Sigmoid colon (tissue), 7 donors: ENCODE data around the gene TRIO. TPM values are rescaled to one million over a fixed set of nuclear protein-coding genes. Genes with fewer than 3 reads are reported as not detected.

ENCODE experiments used
- DNase-seq: peaks from one replicate; pipeline ENCODE4 v3.0.0-alpha.2; 2019
- H3K27ac ChIP-seq, 4 donors: fragments of 200-600 bp; sonication (generic); one replicate each; pipeline ENCODE4 v1.5.1; 2016 to 2019; ENCODE audit warnings: mild to moderate bottlenecking in 1 of 4
- H3K27me3 ChIP-seq, 3 donors: fragments of 200-600 bp; sonication (generic); one replicate each; pipeline ENCODE4 v1.5.1; 2019; ENCODE audit warnings: mild to moderate bottlenecking in 1 of 3
- H3K36me3 ChIP-seq, 4 donors: fragments of 200-600 bp; sonication (generic); one replicate each; pipeline ENCODE4 v1.5.1; 2016 to 2019
- H3K4me1 ChIP-seq, 4 donors: fragments of 200-600 bp; sonication (generic); one replicate each; pipeline ENCODE4 v1.5.1; 2017 to 2019
- H3K4me3 ChIP-seq, 4 donors: fragments of 200-600 bp; sonication (generic); one replicate each; pipeline ENCODE4 v1.5.1; 2017 to 2019; ENCODE audit warnings: mild to moderate bottlenecking in 2 of 4, moderate library complexity in 1 of 4
- H3K9me3 ChIP-seq, 4 donors: fragments of 200-600 bp in 3 of 4; sonication (generic) in 3 of 4; one replicate each; pipeline versions ENCODE4 v1.5.1 to v1.6.1; 2013 to 2019
- CTCF ChIP-seq, 4 experiments: fragments of 450-650 bp in 3 of 4; fragments of 200-600 bp in 1 of 4; IDR thresholded peaks; one replicate each; pipeline ENCODE4 v1.5.1; 2016 to 2019; ENCODE audit warnings: antibody characterized with exemption in 4 of 4, mild to moderate bottlenecking in 3 of 4, moderate library complexity in 2 of 4
- EP300 ChIP-seq, 4 donors: sonication (generic); formaldehyde crosslinking; IDR thresholded peaks; one replicate each; pipeline ENCODE4 v1.6.1; 2017; ENCODE audit warnings: antibody characterized with exemption in 4 of 4
- POLR2A ChIP-seq, 2 donors: fragments of 450-650 bp; IDR thresholded peaks; one replicate each; pipeline ENCODE4 v1.6.1; 2016; ENCODE audit warnings: antibody characterized with exemption in 2 of 2, mild to moderate bottlenecking in 2 of 2, moderate library complexity in 2 of 2
- POLR2AphosphoS5 ChIP-seq, 4 donors: sonication (generic); formaldehyde crosslinking; IDR thresholded peaks; one replicate each; pipeline ENCODE4 v1.6.1; 2017; ENCODE audit warnings: antibody characterized with exemption in 4 of 4
- WGBS, 2 donors: extraction: QIAGEN DNeasy Blood & Tissue Kit; methylation state at CpG; one replicate each; pipeline ENCODE4 v1.1.7; 2013; 5-methylcytosine and 5-hydroxymethylcytosine counted together
- intact Hi-C: fragments of 100-400 bp; cut with DNase I; formaldehyde crosslinking; loops from one replicate; pipeline ENCODE4 v1.15.1; 2023
- polyA plus RNA-seq, 3 donors: library from polyadenylated mRNA; stranded (reverse); fragments of 200-250 nt; gene quantifications; one replicate each; pipeline ENCODE4 v1.2.3, GENCODE V29; 2013
- total RNA-seq, 4 donors: library from RNA; depleted of rRNA; stranded (reverse); fragments of >200 nt; gene quantifications; one replicate each; pipeline ENCODE4 v1.1.0, GENCODE V29; 2016
- donor health status: healthy with polysubstance abuse.
- donor health status: Bipolar disorder and iron deficiency.
- donor health status: healthy.

Gene TRIO
- total and polyA plus RNA-seq, 7 donors = 34.8 to 300 (median 119) TPM

DNA sequence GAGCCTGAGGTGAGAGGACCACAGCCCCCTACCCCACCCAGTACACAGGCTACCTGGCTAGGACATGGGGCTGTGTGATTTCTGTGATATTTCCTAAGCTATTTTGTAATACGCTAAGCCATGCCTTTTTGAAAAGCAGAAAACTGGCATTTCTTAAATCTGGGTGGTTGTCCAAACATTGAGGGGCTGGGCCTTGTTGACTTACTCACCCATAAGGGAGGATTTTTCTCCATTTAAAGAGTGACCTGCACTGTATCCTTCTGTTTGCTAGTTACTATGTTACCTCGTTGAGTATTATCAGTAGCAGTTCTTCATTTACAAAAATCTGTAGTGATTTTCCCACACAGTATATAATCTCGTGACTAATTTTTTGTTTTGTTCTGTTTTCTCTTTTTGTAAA lies 321.0 kb downstream of the TRIO start:
- Histone ChIP-seq H3K4me1 (peaks cover 0 to 8% (median 0%) of the 10 kb centered on the region in 4 donors), H3K36me3 (peaks cover 15 to 85% (median 45%) of the 10 kb centered on the region in 4 donors), H3K4me3 (no peak overlapping the region), H3K9me3 (no peaks in the 10 kb centered on the region), H3K27ac (peak overlapping the region in 1 of 4 donors; percentile 6), H3K27me3 (no peaks in the 10 kb centered on the region)
- TF ChIP-seq CTCF (IDR thresholded peaks at IDR 0.05) (no peak), EP300 (IDR thresholded peaks at IDR 0.05) (no peak), POLR2AphosphoS5 (IDR thresholded peaks at IDR 0.05) (no peak), POLR2A (IDR thresholded peaks at IDR 0.05) (no peak)
- no peak for DNase-seq
- intact Hi-C loops = no loop called here
- 27 to 62% methylated on average over 3 of the region's 3 CpGs for WGBS, 2 donors

DNA sequence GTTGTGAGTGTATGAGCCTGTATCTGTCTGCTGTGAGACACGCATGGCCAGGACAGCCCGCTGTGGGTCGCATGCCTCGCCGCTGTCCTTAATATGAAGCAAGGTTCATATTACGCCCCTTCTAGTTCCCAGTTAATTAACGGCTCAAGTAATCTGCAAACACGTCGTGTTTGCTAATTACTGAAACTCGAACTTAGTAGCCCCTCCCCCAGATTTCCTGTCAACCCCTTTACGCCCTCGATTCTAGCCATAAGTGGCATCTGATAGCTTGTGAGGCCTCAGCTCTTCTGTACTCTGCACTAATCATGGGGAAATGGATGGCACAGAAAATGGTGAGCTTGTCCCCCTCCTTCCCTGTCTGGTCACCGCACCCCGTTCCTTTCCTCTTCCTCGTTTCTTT lies 321.5 kb downstream of the TRIO start:
- peak overlapping the region in 2 of 4 donors; percentile 35 to 36 for H3K27ac ChIP-seq
- H3K27me3 ChIP-seq = no peaks in the 10 kb centered on the region
- intact Hi-C loops = no loop called here
- no peaks in the 10 kb centered on the region for H3K9me3 ChIP-seq
- H3K4me3 ChIP-seq = no peak overlapping the region
- TF ChIP-seq POLR2AphosphoS5 (IDR thresholded peaks at IDR 0.05) (no peak), POLR2A (IDR thresholded peaks at IDR 0.05) (no peak), EP300 (IDR thresholded peaks at IDR 0.05) (no peak), CTCF (IDR thresholded peaks at IDR 0.05) (no peak)
- WGBS, 2 donors = 82 to 85% methylated on average over 15 of the region's 15 CpGs
- peaks cover 15 to 84% (median 45%) of the 10 kb centered on the region in 4 donors for H3K36me3 ChIP-seq
- no peak for DNase-seq
- H3K4me1 ChIP-seq = peaks cover 0 to 8% (median 0%) of the 10 kb centered on the region in 4 donors

- no peak for DNase-seq
- H3K27ac ChIP-seq = peak overlapping the region in 2 of 4 donors; percentile 35 to 36
- no peaks in the 10 kb centered on the region for H3K27me3 ChIP-seq
- intact Hi-C loops = no loop called here
- peaks cover 15 to 84% (median 45%) of the 10 kb centered on the region in 4 donors for H3K36me3 ChIP-seq
- peak in 1 of 4 donors; percentile 8 for TF ChIP-seq POLR2AphosphoS5 (IDR thresholded peaks at IDR 0.05)
- TF ChIP-seq CTCF (IDR thresholded peaks at IDR 0.05) = no peak
- no peak for TF ChIP-seq EP300 (IDR thresholded peaks at IDR 0.05)
- TF ChIP-seq POLR2A (IDR thresholded peaks at IDR 0.05) = no peak
- H3K4me1 ChIP-seq = peaks cover 0 to 8% (median 0%) of the 10 kb centered on the region in 4 donors
- 74 to 85% methylated on average over 4 of the region's 4 CpGs for WGBS, 2 donors
- H3K9me3 ChIP-seq = no peaks in the 10 kb centered on the region
- H3K4me3 ChIP-seq = no peak overlapping the region
Measured at GRCh38 chr5:14465116-14465515, 322.0 kb downstream of the TRIO start.

DNA sequence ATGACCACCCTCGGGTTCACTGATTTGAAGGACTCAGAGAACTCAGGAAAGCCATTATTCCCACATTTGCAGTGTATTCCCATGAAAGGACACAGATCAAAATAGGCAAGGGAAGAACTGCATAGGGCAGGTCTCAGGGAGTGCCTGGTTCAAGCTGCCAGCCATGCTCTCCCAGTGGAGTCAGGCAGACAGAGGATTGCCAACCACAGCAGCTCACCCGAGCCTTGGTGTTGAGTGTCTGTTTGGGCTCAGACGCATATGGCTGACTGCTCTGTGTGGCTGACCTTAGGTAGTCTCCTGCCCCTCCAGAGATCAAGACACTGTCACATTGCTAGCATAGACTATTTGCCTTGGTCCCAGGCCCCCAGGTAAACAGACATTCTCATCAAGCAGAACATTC lies 322.6 kb downstream of the TRIO start:
- peak overlapping the region in 1 of 4 donors; percentile 35 for H3K27ac ChIP-seq
- no peak overlapping the region for H3K4me3 ChIP-seq
- no peaks in the 10 kb centered on the region for H3K27me3 ChIP-seq
- no peak for DNase-seq
- H3K36me3 ChIP-seq = peaks cover 15 to 79% (median 43%) of the 10 kb centered on the region in 4 donors
- WGBS, 2 donors = 88% methylated on average over 3 of the region's 3 CpGs
- intact Hi-C loops = no loop called here
- peaks cover 0 to 8% (median 0%) of the 10 kb centered on the region in 4 donors for H3K4me1 ChIP-seq
- H3K9me3 ChIP-seq = no peaks in the 10 kb centered on the region
- TF ChIP-seq POLR2AphosphoS5 (IDR thresholded peaks at IDR 0.05) (no peak), CTCF (IDR thresholded peaks at IDR 0.05) (no peak), EP300 (IDR thresholded peaks at IDR 0.05) (no peak), POLR2A (IDR thresholded peaks at IDR 0.05) (no peak)

GRCh38 chr5:14467251-14467650 lies 324.1 kb downstream of the TRIO start:
- intact Hi-C loops = no loop called here
- WGBS, 2 donors = 43 to 81% methylated on average over 8 of the region's 8 CpGs
- no peak for DNase-seq
- TF ChIP-seq CTCF (IDR thresholded peaks at IDR 0.05) (no peak), POLR2AphosphoS5 (IDR thresholded peaks at IDR 0.05) (no peak), POLR2A (IDR thresholded peaks at IDR 0.05) (no peak), EP300 (IDR thresholded peaks at IDR 0.05) (no peak)
- Histone ChIP-seq H3K36me3 (peaks cover 7 to 76% (median 32%) of the 10 kb centered on the region in 4 donors), H3K9me3 (no peaks in the 10 kb centered on the region), H3K27ac (no peak overlapping the region), H3K4me1 (peaks cover 0 to 8% (median 0%) of the 10 kb centered on the region in 4 donors), H3K27me3 (no peaks in the 10 kb centered on the region), H3K4me3 (no peak overlapping the region)
